NCI-H128 (cell line): ENCODE data around the gene INSR.

ENCODE experiments used
- DNase-seq: peaks from one replicate; lab custom pipeline; 2025; ENCODE audit not compliant: unreplicated experiment; lab: John Stamatoyannopoulos, UW

INSR gene

DNA sequence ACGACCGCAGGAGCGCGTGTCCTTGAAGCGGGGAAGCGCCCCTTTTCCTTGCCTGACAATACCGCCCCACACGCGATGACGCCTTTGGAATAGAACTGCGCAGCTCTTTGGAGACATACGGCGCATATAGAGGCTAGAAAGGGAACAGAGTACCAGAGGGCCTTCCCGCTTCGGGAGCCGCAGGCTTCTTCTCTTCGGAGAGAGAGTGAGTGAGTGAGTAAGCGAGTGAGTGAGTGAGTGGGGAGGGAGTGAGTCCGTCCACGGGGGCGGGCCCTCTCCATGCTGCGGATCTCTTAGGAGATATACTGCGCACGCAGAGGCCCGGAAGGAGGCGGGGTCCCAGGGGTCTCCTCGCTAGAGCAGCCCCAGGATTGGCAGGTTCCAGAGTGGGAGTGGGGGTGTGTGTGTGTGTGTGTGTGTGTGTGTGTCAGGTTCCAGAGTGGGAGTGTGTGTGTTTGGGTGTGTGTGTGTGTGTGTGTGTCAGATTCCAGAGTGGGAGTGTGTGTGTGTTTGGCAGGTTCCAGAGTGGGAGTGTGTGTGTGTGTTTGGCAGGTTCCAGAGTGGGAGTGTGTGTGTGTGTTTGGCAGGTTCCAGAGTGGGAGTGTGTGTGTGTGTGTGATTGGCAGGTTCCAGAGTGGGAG, 97.0 kb downstream of the INSR start:
- no peak for DNase-seq

- no peak for DNase-seq
Observed at GRCh38 chr19:7196763-7197118, 97.5 kb downstream of the INSR start.

- DNase-seq, result no peak
Observed at GRCh38 chr19:7195046-7195445, 99.2 kb downstream of the INSR start.

DNA sequence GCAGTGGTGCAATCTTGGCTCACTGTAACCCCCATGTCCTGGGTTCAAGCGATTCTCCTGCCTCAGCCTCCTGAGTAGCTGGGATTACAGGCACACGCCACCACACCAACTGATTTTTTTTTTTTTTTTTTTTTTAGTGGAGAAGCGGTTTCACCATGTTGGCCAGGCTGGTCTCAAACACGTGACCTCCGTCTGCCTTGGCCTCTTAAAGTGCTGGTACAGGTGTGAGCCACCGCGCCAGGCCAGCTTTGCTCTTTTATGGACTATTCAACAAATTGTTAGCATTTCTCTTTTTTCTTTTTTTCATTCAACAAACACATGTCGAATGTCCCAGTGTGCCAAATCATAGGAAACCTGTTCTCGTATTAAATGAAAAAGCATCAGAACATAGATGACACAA, 99.6 kb downstream of the INSR start:
- DNase-seq, result no peak

- DNase-seq, result no peak
Observed at GRCh38 chr19:7191946-7192691, 102.1 kb downstream of the INSR start.

- DNase-seq, result no peak
Observed at GRCh38 chr19:7188698-7189629, 105.2 kb downstream of the INSR start.

GRCh38 chr19:7187605-7188339, 106.4 kb downstream of the INSR start:
- DNase-seq, result no peak

DNA sequence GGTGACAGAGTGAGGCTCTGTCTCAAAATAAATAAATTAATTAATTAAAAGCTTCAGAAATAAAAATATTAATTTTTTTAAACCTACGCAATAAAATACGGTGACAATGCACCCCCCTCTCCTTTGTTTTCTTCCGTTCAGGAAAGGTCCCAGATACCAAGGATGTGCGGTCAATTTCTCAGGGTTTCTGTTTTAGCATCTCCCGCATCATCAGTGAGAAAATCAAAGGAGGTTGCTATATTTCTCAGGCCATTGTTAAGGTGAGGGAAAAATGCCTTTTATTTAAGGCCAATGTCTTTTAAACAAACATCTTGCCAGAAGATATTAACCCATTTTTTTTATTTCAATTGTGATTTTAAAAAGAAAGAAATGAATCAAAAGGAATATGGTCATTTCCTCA, 111.7 kb downstream of the INSR start:
- DNase-seq, result no peak

- DNase-seq, result no peak
Observed at GRCh38 chr19:7179917-7180306, 114.3 kb downstream of the INSR start.

GRCh38 chr19:7177926-7178325, 116.3 kb downstream of the INSR start:
- no peak for DNase-seq

GRCh38 chr19:7176792-7177191, 117.4 kb downstream of the INSR start:
- no peak for DNase-seq

GRCh38 chr19:7172794-7173193, 121.4 kb downstream of the INSR start:
- no peak for DNase-seq

DNA sequence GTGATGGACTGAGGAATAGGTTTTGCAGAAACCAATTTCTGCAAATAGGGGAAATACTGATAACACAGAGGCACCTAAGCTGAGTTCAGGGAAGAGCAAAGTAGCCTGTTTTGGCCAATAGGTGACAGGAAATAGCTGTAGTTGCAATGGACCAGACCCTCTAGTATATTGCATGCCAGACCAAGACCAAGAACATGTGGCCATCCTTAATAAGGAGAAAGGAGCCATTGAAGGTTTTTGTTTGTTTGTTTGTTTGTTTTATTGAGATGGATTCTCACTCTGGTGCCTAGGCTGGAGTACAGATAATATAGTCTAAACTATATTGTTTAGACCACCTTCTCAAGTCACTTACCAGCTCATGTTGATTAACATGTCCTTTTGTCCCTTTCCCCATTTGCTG, 123.2 kb downstream of the INSR start:
- no peak for DNase-seq

DNA sequence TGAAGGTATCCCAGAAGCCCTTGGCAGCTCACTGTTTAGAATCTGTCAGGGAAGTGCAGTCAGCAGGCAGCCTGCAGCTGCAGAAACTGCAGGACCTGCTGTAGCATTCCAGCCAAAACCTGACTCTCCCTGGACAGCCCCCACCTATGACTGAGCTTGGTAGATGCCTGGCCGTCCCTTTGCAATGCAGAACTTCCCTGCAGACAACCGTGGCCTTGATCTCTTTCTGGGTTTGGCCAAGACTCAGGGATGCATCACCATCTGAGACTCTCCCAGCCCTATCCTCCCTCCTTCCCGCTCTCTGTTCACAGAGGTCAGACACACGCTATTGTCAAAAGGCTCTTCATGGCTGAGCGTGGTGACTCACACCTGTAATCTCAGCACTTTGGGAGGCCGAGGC, 125.3 kb downstream of the INSR start:
- no peak for DNase-seq

GRCh38 chr19:7161292-7161691, 132.9 kb downstream of the INSR start:
- DNase-seq, result no peak

DNA sequence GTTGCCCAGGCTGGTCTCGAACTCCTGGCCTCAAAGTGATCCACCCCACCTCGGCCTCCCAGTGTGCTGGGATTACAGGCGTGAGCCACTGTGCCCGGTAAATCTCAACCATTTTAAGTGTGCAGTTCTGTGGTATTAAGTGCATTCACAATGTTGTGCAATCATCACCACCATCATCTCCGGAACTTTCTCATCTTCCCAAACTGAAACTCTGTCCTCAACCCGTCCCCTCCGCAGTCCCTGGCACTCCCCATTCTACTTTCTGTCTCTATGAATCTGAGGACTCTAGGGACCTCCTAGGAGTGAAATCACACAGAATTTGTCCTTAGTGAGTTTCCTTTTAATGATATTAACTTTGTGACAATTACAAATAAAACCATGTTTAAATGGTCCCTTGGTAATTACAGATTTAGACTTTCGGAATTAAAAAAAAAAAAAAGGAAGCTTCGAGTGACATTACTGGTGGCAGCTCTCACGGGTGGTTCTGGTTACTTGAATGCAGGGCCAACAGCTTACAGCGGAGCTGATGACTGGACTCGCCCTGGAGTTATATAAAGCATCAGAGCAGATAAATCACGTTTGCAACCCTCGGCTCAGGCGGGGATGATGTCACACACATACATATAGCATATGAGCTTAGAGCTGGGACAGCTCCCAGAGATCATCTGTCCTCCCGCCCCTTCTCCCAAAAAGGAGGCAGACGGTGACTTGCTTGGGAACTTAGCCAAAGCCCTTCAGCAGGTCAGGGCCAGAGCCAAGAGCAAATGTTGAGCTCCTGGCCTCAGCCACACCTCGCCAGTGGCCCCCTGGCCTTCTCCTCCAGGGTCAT, 134.9 kb downstream of the INSR start:
- DNase-seq, result no peak

GRCh38 chr19:7153022-7153421, 141.2 kb downstream of the INSR start:
- no peak for DNase-seq

DNA sequence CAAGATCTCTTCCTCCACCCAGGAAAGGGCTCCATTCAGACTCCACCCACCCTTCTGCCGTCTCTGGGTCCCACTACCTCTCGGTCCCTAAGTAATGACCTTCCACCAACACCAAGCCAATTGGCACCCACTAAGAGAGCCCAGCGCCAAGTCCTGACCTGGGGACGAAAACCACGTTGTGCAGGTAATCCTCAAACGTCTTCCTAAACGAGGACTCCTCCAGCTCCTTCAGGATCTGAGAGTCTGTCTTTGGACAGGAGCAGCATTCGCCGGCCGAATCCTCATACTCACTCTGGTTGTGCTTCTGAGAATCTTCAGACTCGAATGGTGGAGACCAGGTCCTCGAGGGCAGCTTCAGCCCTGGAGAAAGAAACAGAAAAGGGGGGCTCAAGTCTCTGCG, 141.6 kb downstream of the INSR start:
- no peak for DNase-seq

DNA sequence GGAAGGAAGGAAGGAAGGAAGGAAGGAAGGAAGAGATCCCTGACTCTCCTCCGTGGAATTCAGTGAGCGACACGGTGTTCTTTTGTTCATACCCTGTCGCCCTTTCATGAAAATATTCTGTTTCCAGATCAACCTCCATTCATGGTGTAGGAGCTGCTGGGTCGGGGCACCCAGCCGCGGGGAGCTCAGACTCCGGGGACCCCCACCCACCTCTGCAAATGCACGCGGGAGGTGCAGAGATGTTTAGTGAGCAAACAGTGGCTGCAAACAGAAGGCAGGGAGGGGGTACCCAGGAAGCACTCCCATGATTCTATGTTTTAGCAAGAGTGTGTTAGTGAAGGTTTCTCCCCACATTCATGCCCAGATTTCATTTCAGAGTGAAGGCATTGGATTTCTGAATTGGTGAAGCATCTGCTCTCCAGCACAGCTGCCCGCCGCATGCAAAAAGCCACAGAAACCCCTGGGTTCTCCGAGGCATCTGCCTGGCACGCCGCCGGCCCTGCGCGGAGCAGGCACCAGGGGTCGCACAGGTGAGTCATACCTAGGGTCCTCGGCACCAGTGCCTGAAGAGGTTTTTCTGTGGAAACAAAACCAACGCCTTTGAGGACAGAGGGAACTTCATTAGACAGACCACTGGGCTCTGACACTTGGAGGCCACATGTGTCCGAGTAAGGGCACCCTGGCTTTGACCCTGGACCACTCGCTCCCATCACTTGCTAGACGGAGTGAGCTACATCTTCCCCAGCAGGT, 144.1 kb downstream of the INSR start:
- DNase-seq, result peak; percentile 53
